PC-3 (cell line): ENCODE results near the gene AFM. TPM values are rescaled to one million over a fixed set of nuclear protein-coding genes. Genes with fewer than 3 reads are reported as not detected.

ENCODE experiments used
- ATAC-seq: fragments of 200-7000 bp; cut with Tn5 transposase; 2 replicates; pipeline ENCODE4 v1.9.1; 2020; ENCODE audit warnings: mild to moderate bottlenecking, moderate library complexity
- BruUV-seq: library from RNA; stranded (reverse); fragments of 400-500 nt; replicated peaks from 2 replicates; lab custom pipeline; 2021; lab: Mats Ljungman, UMichigan
- CTCF ChIA-PET: fragments of 300-600 bp; sonication (Branson Sonifier 250); formaldehyde crosslinking; loops from one replicate; lab custom pipeline; 2022; ENCODE audit warnings: antibody characterized with exemption; lab: Charles Lee
- POLR2A ChIA-PET: fragments of 300-600 bp; sonication (Branson Sonifier 250); formaldehyde crosslinking; loops from one replicate; lab custom pipeline; 2022; ENCODE audit warnings: antibody characterized with exemption; ENCODE audit not compliant: unreplicated experiment; lab: Charles Lee
- DNase-seq: peaks from one replicate; pipeline ENCODE4 v3.0.0-alpha.2; 2015
- H2AFZ ChIP-seq: fragments of 300-600 bp; sonication (generic); 2 replicates; pipeline ENCODE4 v1.6.0; 2016; ENCODE audit warnings: antibody characterized with exemption, low read length
- H3F3A ChIP-seq: fragments of 300-600 bp; sonication (generic); one replicate; pipeline ENCODE4 v1.6.0; 2017; ENCODE audit warnings: antibody characterized with exemption, low read length, control low read depth, mild to moderate bottlenecking; ENCODE audit not compliant: unreplicated experiment
- H3K27ac ChIP-seq: fragments of 300-600 bp; sonication (generic); 2 replicates; pipeline ENCODE4 v1.5.1; 2016; ENCODE audit warnings: mild to moderate bottlenecking, low read length
- H3K27me3 ChIP-seq: fragments of 300-600 bp; sonication (generic); 2 replicates; pipeline ENCODE4 v1.6.1; 2016; ENCODE audit warnings: low read length, mixed read lengths
- H3K36me3 ChIP-seq: fragments of 300-600 bp; sonication (generic); 2 replicates; pipeline ENCODE4 v1.6.1; 2016; ENCODE audit warnings: low read depth, mixed run types, low read length, mixed read lengths
- H3K4me1 ChIP-seq: fragments of 300-600 bp; sonication (generic); 2 replicates; pipeline ENCODE4 v1.5.1; 2016; ENCODE audit warnings: low read length; ENCODE audit not compliant: insufficient read depth
- H3K4me2 ChIP-seq: fragments of 300-600 bp; sonication (generic); 2 replicates; pipeline ENCODE4 v1.6.0; 2016; ENCODE audit warnings: low read length
- H3K4me3 ChIP-seq: fragments of 300-600 bp; sonication (generic); 2 replicates; pipeline ENCODE4 v1.5.1; 2016; ENCODE audit warnings: mild to moderate bottlenecking, low read length, mixed read lengths
- H3K79me2 ChIP-seq: fragments of 300-600 bp; sonication (generic); 2 replicates; pipeline ENCODE4 v1.6.1; 2017; ENCODE audit warnings: low read length, mixed read lengths
- H3K9ac ChIP-seq: fragments of 300-600 bp; sonication (generic); 2 replicates; pipeline ENCODE4 v1.6.0; 2016; ENCODE audit warnings: mild to moderate bottlenecking, low read length
- H3K9me2 ChIP-seq: fragments of 300-600 bp; sonication (generic); replicated peaks from 2 replicates; pipeline ENCODE4 v1.6.1; 2016; ENCODE audit warnings: mixed run types, low read length, mixed read lengths
- H3K9me3 ChIP-seq: fragments of 300-600 bp; sonication (generic); 2 replicates; pipeline ENCODE4 v1.6.1; 2016; ENCODE audit warnings: low read length, mixed read lengths
- H4K20me1 ChIP-seq: fragments of 300-600 bp; sonication (generic); 2 replicates; pipeline ENCODE4 v1.6.1; 2016; ENCODE audit warnings: low read length, mixed read lengths
- CTCF ChIP-seq: fragments of 300-600 bp; sonication (generic); conservative IDR thresholded peaks from 2 replicates; pipeline ENCODE4 v1.5.1; 2017; ENCODE audit warnings: antibody characterized with exemption, low read depth, mild to moderate bottlenecking, low read length
- EZH2 ChIP-seq: fragments of 300-600 bp; sonication (generic); IDR thresholded peaks from one replicate; pipeline ENCODE4 v1.6.1; 2017; ENCODE audit warnings: antibody characterized with exemption, mild to moderate bottlenecking, low read length; ENCODE audit not compliant: unreplicated experiment
- EZH2phosphoT487 ChIP-seq: fragments of 300-600 bp; sonication (generic); IDR thresholded peaks from 2 replicates; pipeline ENCODE4 v1.6.1; 2018; ENCODE audit warnings: mild to moderate bottlenecking, antibody characterized with exemption, low read length, borderline replicate concordance
- intact Hi-C: fragments of 100-400 bp; cut with micrococcal nuclease; formaldehyde crosslinking; loops from 2 replicates; pipeline ENCODE4 v1.9.0; 2023
- total RNA-seq: library from RNA; depleted of rRNA; stranded (reverse); fragments of >200 nt; gene quantifications from 2 replicates; pipeline ENCODE4 v1.2.3, GENCODE V29; 2014

The AFM gene
- total RNA-seq, 1 experiment from 2014 or later, result not detected

GRCh38 chr4:73436674-73437557, 44.6 kb upstream of the AFM start:
- no TSS peak for BruUV-seq
- H3K9me2 ChIP-seq, result no peaks in the 10 kb centered on the region
- no peak overlapping the region for H3K9ac ChIP-seq
- no peaks in the 10 kb centered on the region for H4K20me1 ChIP-seq
- DNase-seq, result no peak
- POLR2A ChIA-PET, result no interaction called here
- H2AFZ ChIP-seq, result no peak overlapping the region
- peaks cover 31% of the 10 kb centered on the region for H3K27me3 ChIP-seq
- H3K36me3 ChIP-seq, result no peaks in the 10 kb centered on the region
- no peaks in the 10 kb centered on the region for H3K9me3 ChIP-seq
- no peak overlapping the region for H3K27ac ChIP-seq
- no peaks in the 10 kb centered on the region for H3K79me2 ChIP-seq
- intact Hi-C loops, result no loop called here
- no peak for TF ChIP-seq EZH2phosphoT487
- no peak for TF ChIP-seq EZH2
- no peak for TF ChIP-seq CTCF
- no peak overlapping the region for H3K4me3 ChIP-seq
- H3K4me1 ChIP-seq, result peaks cover 10% of the 10 kb centered on the region
- H3F3A ChIP-seq, result no peaks in the 10 kb centered on the region
- ATAC-seq, result no peak
- CTCF ChIA-PET, result no interaction called here
- H3K4me2 ChIP-seq, result no peak overlapping the region

DNA sequence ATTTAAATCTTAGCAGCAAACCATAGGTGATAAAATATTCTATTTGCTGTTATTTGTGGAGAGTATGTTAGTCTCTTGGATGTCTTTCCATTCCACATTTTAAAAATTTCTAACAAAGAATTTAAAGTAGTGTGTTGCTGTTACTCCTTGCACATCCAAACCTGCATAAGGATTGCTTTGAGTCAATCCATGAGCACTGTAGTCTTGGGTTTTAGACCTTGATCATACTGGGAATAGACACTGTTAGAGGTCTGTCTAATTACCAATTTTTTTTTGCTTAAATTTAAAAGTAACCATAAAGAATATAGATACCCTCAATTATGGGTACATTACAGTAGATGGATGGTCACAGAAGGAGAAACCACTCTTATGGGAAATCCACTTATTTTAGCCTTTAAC, 44.0 kb upstream of the AFM start:
- Histone ChIP-seq H3K79me2 (no peaks in the 10 kb centered on the region), H3K4me1 (peaks cover 17% of the 10 kb centered on the region), H3K27me3 (peaks cover 25% of the 10 kb centered on the region), H3K9me3 (no peaks in the 10 kb centered on the region), H3K9me2 (no peaks in the 10 kb centered on the region), H3K4me3 (no peak overlapping the region), H3K9ac (no peak overlapping the region), H3F3A (no peaks in the 10 kb centered on the region), H3K27ac (no peak overlapping the region), H4K20me1 (no peaks in the 10 kb centered on the region), H3K36me3 (no peaks in the 10 kb centered on the region), H3K4me2 (no peak overlapping the region), H2AFZ (no peak overlapping the region)
- no TSS peak for BruUV-seq
- TF ChIP-seq EZH2phosphoT487, result no peak
- TF ChIP-seq EZH2, result no peak
- TF ChIP-seq CTCF, result no peak
- ATAC-seq, result no peak
- intact Hi-C loops, result no loop called here
- ChIA-PET POLR2A (no interaction called here), CTCF (no interaction called here)
- no peak for DNase-seq

DNA sequence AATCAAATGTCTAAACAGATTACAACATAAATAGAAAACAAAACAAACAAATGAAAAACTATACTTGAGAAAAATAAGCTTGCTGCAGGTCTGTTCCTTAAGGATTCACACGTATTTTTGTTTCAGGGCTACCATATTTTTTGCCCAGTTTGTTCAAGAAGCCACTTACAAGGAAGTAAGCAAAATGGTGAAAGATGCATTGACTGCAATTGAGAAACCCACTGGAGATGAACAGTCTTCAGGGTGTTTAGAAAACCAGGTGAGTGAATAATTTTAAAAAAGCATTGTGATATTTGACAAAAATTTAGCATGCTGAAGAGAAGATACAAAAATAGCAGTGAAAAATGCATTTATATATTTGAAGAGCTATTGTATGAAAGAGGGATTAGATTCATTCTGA, 43.5 kb upstream of the AFM start:
- POLR2A ChIA-PET, result no interaction called here

More for the DNA sequence above, 43.5 kb upstream of the AFM start:
- no peak for TF ChIP-seq EZH2phosphoT487
- Histone ChIP-seq H4K20me1 (no peaks in the 10 kb centered on the region), H3K4me2 (no peak overlapping the region), H3K4me1 (peaks cover 20% of the 10 kb centered on the region), H3K4me3 (no peak overlapping the region), H3K9me3 (no peaks in the 10 kb centered on the region), H3K27me3 (peaks cover 22% of the 10 kb centered on the region; the same call in 1 of the 2 replicates), H3K9ac (no peak overlapping the region), H2AFZ (no peak overlapping the region), H3F3A (no peaks in the 10 kb centered on the region), H3K36me3 (no peaks in the 10 kb centered on the region), H3K27ac (no peak overlapping the region), H3K79me2 (no peaks in the 10 kb centered on the region), H3K9me2 (no peaks in the 10 kb centered on the region)
- DNase-seq, result no peak
- no TSS peak for BruUV-seq
- no peak for ATAC-seq
- CTCF ChIA-PET, result interaction anchor here (1.0 kb wide), 1 partner anchor 97 kb away, joined by 4 read pairs; no protein-coding TSS in a partner anchor
- intact Hi-C loops, result no loop called here
